ENCODE measurements around the gene POLH. TPM values are rescaled to one million over a fixed set of nuclear protein-coding genes. Genes with fewer than 3 reads are reported as not detected.
"Not testable (repeated sequence)": the region's sequence is repeated elsewhere in the genome, so short reads cannot be mapped to it uniquely, and the experiment has no call there.

POLH gene
- 10 to 100 TPM; 20.2 to 24.6 (median 21.5) TPM for polyA plus RNA-seq (ENCODE audit: insufficient read length in 3 of 3)

DNA sequence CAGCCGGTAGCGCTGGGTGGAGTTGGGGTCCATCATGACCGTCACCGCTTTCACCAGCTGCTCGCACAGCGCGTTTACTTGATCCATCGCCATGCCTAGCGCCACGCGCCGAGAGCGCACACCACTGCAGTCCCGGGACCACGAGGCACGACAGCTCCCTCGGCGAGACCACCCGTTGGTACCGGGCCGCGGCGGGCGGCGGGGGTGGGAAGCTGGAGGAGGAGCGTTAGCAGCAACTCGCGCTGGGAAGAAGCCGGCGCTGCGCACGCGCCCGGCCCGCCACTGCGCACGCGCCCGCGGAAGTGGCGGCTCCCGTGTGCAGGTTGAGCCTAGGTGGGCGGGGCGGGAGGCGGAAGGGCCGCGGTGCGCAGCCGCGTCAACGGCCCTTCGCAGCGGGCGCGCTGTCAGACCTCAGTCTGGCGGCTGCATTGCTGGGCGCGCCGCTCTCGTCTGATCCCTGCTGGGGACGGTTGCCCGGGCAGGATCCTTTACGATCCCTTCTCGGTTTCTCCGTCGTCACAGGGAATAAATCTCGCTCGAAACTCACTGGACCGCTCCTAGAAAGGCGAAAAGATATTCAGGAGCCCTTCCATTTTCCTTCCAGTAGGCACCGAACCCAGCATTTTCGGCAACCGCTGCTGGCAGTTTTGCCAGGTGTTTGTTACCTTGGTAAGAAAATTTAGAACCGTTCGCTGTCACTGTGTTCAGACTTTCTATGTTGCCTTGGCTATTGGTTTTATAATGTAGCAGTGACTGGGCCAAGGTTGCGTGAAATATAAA, at the start of gene POLH, which contains the start of gene XPO5:
TSS of gene POLH (plus strand) at position 414 of the 780 bp plus-strand sequence. CDS start 6,135 bp downstream, outside the sequence.
TSS of gene XPO5 (minus strand) at position 267 of the 780 bp plus-strand sequence. CDS start at position 93, 174 bp downstream.
- DNase-seq (ENCODE audit: low read depth in 3 of 3, low spot score in 2 of 3): peak; percentile 58 to 80 (median 79)

DNA sequence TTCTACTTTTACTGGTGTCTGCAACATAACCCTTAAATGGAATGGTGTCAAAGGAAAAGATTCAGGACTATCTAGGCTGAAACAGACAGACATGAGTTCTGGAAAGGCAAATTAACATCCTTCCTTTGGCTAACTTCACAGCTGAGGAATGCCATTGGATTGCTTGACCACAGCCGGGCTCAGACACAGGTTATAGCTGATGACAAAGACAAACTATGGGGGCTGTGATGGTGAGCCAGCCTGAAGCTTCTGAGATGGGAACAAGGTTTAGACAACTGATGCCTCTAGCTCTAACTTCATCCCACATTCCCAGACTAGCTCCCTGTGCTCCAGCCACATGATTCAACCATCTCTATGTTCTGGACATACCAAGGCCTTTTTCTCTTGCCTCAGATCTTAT, 43.8 kb upstream of the POLH start:
- DNase-seq (ENCODE audit: low read depth in 3 of 3, low spot score in 2 of 3): no peak

DNA sequence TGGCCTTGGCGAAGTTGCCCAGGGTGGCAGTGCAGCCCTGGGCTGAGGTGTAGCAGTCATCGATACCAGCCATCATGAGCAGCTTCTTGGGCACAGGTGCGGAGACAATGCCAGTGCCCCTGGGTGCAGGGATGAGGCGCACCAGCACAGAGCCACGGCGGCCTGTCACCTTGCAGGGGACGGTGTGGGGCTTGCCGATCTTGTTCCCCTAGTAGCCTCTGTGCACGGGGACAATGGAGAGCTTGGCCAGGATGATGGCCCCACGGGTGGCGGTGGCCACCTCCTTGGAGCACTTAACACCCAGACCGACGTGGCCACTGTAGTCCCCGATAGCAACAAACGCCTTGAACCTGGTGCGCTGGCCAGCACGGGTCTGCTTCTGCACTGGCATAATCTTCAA, 37.0 kb upstream of the POLH start:
- not testable (repeated sequence) for DNase-seq (ENCODE audit: low read depth in 3 of 3, low spot score in 2 of 3)

DNA sequence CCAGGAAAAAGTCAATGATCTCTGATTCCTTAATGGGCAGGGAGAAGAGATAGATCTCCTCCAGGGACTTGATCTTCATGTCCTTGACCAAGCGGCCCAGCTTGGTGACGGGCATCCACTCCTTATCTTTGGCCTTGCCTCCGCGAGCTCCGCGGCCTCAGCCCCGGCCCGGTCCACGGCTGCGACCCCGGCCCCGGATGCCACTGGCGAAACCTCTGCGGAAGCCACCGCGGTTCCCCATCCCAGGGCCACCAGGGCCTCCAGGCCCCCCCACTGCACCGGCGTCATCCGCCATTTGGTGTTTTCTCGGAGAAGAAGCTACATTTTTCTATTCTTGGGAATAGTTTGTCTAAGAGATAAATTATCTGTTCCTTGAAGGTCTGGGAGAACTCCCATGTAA, 36.6 kb upstream of the POLH start:
- not testable (repeated sequence) for DNase-seq (ENCODE audit: low read depth in 3 of 3, low spot score in 2 of 3)

DNA sequence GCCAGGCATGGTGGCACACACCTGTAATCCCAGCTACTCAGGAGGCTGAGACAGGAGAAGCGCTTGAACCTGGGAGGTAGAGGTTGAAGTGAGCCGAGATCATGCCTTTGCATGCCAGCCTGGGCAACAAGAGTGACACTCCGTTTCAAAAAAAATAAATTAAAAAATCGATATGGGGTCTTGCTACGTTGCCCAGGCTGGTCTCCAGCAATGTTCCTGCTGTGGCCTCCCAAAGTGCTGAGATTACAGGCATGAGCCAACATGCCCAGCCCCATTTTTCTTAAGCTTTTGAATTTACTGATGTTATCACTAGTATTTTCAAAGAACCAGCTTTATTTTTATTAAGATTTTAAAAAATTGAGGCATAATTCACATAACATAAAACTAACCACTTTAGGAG, 35.5 kb upstream of the POLH start:
- no peak for DNase-seq (ENCODE audit: low read depth in 3 of 3, low spot score in 2 of 3)

DNA sequence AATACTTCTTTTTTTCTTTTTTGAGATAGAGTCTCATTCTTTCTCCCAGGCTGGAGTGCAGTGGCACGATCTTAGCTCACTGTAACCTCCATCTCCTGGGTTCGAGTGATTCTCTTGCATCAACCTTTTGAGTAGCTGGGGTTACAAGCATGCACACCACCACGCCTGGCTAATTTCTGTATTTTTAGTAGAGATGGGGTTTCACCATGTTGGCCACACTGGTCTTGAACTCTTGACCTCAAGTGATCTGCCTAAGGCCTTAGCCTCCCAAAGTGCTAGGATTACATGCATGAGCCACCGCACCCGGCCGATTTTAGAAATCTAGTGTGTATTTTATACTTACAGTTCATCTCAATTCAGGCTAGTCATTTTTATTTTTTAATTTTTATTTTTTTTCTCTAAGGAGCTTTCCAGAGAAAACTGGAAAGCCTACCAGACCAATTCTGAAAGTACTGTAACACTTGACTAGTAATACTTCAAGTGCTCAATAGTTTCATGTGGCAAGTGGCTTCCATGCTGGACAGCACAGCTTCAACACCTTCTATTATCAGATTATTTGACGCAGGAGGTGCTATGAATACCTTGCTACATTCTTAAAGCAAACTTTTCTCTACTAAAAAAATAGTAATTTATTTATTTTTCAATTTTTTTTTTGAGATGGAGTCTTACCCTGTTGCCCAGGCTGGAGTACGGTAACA, 34.1 kb upstream of the POLH start:
- DNase-seq (ENCODE audit: low read depth in 3 of 3, low spot score in 2 of 3): no peak

DNA sequence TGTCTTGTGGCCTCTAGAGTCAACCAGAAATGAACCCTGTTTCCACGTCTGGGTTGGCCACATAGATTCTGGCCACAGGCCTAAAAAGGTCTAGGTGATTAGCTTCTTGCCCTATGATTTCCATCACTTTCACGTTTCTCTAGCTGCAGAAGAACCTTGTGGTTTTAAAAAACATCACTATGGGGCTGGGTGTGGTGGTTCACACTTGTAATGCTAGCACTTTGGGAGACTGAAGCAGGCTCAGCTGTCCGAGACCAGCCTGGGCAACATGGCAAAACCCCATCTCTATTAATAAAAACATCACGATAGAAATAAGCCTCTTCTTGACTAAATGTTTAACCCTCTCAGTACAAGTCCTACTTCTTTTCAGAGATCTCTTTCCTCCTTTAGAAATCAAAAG, 31.5 kb upstream of the POLH start:
- no peak for DNase-seq (ENCODE audit: low read depth in 3 of 3, low spot score in 2 of 3)

DNA sequence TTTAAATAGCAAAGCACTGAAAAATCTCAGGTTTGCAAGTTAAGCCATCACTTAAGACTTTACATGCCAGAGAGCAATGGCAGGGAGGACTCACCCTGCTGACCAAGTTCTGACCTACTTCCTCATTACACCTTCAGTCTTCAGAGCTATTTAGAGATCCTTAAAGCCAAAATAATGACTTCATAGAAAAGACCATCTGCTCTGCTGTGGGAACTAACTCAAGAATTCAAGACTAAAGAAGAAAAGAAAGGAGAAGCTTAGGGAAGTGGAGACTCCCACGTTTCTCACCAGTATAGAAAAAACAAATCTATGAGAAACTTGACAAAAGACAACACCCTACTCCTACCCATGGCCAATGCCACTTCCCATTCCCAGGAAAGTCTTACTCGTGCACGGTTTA, 28.8 kb upstream of the POLH start:
- no peak for DNase-seq (ENCODE audit: low read depth in 3 of 3, low spot score in 2 of 3)

DNA sequence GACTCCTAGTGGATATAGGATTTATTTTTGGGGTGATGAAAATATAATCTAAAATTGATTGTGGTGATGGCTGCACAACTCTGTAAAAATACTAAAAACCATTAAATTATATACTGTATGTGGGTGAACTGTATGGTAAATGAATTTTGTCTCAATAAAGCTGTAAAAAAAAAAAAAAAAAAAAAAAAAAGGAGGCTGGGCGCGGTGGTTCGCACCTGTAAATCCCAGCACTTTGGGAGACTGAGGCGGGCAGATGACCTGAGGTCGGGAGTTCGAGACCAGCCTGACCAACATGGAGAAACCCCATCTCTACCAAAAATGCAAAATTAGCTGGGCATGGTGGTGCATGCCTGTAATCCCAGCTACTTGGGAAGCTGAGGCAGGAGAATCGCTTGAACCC, 18.4 kb upstream of the POLH start:
- not testable (repeated sequence) for DNase-seq (ENCODE audit: low read depth in 3 of 3, low spot score in 2 of 3)

DNA sequence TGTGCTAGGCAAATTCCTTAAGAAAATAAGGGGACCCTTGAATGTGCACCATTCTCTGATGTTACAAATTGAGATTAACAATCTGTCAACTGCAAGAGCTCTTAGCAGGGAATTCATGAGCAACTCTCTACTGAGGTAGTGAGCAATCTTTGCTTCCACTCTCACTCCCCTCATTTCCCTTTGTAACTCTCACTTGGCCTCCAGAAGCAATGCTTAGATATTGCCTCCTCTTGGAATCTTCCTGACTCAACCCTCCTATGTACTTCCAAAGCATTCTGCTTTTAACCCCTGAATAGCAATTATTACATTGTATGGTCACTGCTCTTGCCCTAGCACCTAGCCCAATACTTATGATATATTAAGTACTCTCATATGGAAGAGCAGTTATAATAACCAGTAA, 16.7 kb upstream of the POLH start:
- no peak for DNase-seq (ENCODE audit: low read depth in 3 of 3, low spot score in 2 of 3)

DNA sequence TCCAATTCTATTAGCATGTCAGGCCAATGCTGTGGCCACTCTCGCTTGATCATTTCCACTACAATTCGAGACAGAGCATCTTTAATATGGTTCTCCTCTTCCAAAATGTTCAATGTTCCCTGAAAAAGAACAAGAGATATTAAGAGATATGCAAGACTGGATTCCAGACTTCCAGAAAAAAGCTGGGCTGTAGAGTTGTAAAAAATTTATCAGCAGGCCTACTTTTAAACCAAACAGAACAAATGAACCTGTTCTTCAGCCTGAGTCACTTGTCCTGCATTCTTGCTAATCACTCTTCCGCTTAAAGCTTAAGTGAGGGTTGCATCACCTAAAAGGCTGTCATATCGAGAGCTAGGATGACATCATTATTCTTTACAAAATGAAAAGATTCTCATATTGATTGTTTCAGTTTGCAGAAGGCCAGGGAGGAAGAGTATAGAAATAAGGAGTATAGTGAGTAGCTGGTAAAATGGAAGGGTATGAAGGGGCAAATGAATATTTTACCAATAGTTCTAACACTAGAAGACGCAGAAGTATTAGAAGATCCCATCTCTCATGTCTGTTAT, 5.0 kb upstream of the POLH start:
- DNase-seq (ENCODE audit: low read depth in 3 of 3, low spot score in 2 of 3): no peak

DNA sequence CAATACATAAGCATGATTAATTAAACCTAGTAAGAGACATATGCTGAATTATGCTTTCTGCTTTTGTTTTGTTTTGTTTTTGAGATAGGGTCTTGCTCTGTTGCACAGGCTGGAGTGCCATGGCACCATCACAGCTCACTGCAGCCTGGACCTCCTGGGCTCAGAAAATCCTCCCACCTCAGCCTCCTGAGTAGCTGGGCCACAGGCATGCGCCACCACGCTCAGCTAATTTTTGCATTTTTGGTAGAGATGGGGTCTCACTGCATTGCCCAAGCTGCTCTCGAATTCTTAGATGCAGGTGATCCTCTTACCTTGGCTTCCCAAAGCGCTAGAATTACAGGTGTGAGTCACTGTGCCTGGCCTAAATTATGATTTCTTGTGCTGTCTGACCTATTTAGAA, 4.0 kb upstream of the POLH start:
- no peak for DNase-seq (ENCODE audit: low read depth in 3 of 3, low spot score in 2 of 3)

DNA sequence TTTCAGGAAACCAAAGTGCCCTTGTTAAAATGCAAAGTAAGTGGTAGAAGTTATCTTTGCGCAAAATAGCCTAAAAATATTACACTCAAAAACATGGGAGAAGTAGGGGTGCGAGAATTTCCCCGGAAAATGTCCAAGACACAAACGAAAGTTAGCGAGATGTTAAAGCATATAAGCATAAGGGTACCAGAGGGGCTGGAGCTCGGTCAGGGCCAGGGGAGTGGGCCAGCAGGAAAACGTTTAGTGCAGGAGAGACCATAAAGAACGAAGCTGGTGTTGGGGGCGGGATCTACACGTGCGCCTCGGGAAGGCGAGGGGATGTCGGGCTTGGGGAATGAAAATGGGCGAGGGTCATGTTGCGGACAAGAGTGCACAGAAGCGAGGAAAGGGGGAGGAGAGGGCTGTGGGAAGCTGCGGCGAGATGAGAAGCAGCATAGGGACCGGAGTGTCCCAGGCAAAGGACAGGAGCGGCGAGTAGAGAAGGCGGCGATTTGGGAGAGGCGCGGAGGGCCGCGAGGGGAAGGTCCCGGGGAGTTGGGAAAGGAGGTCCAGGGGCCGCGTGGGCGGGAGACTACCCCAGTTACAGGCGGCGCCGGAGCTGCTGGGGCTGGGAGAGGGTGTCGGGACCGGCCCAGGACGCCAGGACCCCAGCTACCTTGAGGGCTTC, 747 bp upstream of the POLH start:
- peak in 2 of 3 donors; percentile 16 to 32 for DNase-seq (ENCODE audit: low read depth in 3 of 3, low spot score in 2 of 3)

DNA sequence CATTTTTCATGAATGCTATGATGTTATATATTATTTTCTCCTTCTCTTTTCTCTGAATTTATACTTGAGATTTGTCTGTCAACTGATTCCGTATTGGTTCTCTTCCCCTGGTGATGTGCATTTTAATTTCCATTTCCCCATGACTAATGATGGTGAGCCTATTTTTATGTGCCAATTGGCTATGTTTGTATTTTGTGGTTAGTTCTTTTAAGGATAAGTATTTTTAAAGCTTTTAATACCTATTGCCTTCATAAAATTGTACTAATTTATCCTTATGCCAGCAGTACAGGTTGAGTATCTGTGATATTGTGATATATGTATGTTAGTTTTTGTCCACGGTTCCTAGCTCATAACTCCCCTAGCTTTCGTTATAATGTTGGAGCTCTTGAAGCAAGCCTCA, 2.8 kb downstream of the POLH start:
- DNase-seq (ENCODE audit: low read depth in 3 of 3, low spot score in 2 of 3): no peak

DNA sequence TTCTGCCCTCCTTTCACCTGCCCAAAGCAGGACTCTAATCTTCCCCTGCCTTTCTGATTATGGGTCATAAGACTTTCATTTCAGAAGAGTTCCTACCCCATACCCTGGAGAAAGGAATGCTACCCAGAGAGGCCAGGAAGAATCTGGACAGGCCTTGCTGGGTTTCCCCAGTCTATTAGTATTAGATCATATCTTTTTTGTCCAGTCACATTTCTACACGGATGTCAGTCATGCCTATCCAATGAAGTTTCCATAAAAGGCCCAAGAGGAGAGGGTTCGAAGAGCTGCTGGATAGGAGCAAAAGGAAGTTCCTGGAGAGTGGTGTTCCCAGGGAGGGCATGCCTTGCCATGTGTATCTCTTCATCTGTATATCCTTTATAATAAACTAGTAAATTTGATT, 3.2 kb downstream of the POLH start:
- DNase-seq (ENCODE audit: low read depth in 3 of 3, low spot score in 2 of 3): no peak

DNA sequence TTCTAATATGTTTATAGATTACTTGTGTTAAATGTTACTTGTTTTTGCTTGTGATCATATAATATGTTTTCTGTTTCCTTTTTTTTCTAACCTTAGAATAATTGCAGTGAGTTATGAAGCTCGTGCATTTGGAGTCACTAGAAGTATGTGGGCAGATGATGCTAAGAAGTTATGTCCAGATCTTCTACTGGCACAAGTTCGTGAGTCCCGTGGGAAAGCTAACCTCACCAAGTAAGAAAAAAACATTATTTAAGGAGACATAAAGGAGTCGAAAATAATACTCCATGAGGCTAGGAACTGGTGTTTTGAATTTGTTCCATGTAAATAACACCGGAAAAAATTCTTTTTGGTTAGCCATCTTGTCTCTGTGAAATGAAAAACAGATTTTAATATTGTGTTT, 6.9 kb downstream of the POLH start:
- no peak for DNase-seq (ENCODE audit: low read depth in 3 of 3, low spot score in 2 of 3)

DNA sequence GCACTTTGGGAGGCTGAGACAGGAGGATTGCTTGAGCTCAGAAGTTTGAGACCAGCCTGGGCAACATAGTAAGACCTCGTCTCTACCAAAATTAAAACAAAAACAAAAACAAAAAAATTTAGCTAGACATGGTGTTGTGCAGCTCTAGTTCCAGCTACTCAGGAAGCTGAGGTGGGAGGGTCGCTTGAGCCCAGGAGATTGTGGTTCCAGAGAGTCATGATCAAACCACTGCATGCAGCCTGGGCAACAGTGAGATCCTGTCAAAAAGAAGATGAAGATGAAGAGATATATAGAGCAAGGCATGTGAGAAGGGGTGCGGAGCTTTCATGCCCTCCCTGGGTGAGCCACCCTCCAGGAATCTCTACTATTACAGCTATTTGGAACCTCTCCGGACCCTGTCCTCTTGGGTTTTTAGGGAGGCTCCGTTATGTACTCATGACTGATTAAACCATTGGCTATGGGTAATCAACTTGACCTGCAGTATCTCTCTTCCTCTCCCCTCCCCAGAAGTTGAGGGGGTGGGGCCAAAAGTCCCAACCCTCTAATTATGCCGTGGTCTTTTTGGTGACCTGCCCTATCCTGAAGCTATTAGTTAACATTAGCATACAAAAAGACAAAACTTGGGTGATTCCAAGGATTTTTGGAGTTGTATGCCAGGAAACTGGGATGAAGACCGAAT, 9.0 kb downstream of the POLH start:
- DNase-seq (ENCODE audit: low read depth in 3 of 3, low spot score in 2 of 3): no peak

DNA sequence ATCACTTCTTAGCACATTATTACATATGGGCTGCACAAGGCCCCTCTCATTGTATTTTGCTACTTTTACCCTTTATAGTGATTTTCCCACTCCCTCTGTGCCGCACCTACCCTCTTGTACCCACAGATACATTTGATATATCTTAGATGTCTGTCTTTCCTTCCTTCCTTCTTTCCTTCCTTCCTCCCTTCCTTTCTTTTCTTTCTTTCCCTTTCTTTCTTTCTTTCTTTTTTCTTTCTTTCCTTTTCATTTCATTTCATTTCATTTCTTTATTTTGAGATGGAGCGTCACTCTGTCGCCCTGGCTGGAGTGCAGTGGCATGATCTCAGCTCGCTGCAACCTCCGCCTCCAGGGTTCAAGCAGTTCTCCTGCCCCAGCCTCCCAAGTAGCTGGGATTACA, 12.2 kb downstream of the POLH start:
- DNase-seq (ENCODE audit: low read depth in 3 of 3, low spot score in 2 of 3): no peak

DNA sequence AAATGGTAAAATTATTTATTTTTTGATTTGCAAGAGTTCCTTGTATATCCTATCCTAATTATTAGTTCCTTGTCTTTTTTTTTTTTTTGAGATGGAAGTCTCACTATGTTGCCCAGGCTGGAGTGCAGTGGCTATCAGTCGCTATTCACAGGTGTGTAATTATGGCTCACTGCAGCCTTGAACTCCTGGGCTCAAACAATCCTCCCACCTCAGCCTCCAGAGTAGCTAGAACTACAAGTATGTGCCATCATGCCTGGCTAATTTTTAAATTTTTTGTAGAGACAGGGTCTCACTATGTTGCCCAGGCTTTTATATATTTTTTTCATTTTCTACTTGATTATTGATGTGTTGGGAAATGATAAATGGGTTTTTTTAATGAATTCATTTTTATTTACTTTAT, 13.6 kb downstream of the POLH start:
- not testable (repeated sequence) for DNase-seq (ENCODE audit: low read depth in 3 of 3, low spot score in 2 of 3)

DNA sequence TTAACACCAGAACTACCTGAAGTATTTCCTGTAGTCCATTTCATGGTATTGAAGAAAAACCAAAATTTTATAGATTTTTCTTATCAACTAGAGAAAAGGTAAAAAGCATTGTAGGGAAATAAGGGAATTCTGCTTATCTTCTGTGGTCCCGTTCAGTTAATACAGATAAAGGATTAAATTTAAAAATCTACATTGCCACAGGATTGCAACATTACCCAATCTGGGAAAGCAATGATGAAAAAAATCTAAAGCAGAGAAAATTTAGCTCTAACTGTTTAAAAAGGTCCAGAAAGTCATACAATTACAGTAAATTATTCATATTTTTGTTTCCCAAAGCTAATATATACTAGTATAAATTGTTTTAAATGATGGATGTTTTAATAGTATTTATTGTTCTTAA, 18.0 kb downstream of the POLH start:
- no peak for DNase-seq (ENCODE audit: low read depth in 3 of 3, low spot score in 2 of 3)

DNA sequence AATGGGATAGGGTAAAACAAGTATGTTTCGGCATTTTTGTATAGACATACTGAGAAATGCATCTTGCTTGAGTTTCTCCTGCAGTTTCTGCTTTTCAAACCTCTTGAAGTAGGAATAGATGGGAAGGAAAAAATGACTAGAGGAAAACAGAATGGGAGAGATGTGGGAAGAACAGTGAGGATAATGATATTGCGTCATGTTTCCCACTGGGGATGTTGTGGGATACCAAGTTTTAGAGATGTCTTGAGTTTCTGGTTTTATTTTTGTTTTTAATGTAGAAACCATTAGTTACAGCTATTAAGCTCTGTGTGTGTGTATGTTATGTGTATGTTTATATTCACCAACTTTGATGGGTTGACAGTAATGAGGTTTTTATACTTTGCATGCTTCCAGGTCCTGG, 24.6 kb downstream of the POLH start:
- DNase-seq (ENCODE audit: low read depth in 3 of 3, low spot score in 2 of 3): no peak
